T-cell (primary cell): ENCODE results near the gene MORN5. TPM values are rescaled to one million over a fixed set of nuclear protein-coding genes. Genes with fewer than 3 reads are reported as not detected.

Experiments
- ATAC-seq, 4 experiments: fragments of 200-7000 bp in 3 of 4; fragments of 150-1000 bp in 1 of 4; cut with Tn5 transposase; replicated peaks in 1 of 4; 1 replicate in 3 of 4; 2 replicates in 1 of 4; pipeline ENCODE4 v1.10.0; 2021; ENCODE audit warnings: moderate library complexity in 3 of 4, mild to moderate bottlenecking in 2 of 4, moderate number of reproducible peaks in 1 of 4
- CTCF ChIA-PET, 2 donors: fragments of 300-600 bp; sonication (Branson Sonifier 250); formaldehyde crosslinking; loops; one replicate each; lab custom pipeline; 2022; ENCODE audit warnings: antibody characterized with exemption in 2 of 2; lab: Charles Lee
- POLR2A ChIA-PET, 2 donors: fragments of 300-600 bp; sonication (Branson Sonifier 250); formaldehyde crosslinking; loops; one replicate each; lab custom pipeline; 2022; ENCODE audit warnings: antibody characterized with exemption in 2 of 2; lab: Charles Lee
- DNase-seq, 35 experiments: peaks; one replicate each; pipeline versions ENCODE4 v3.0.0 to v3.0.0-alpha.2; 2013 to 2023
- H3K27ac ChIP-seq: one replicate; pipeline ENCODE4 v1.5.1; 2013; ENCODE audit warnings: low read length
- H3K27me3 ChIP-seq, 2 experiments: replicated peaks in 1 of 2; 1 replicate in 1 of 2; 2 replicates in 1 of 2; pipeline versions ENCODE4 v1.6.1 to v1.7.0; 2013; ENCODE audit warnings: low read length in 1 of 2, mixed read lengths in 1 of 2; ENCODE audit not compliant: control insufficient read depth in 2 of 2, insufficient read depth in 2 of 2; ENCODE audit errors: extremely low read depth in 1 of 2
- H3K36me3 ChIP-seq, 2 donors: 1 replicate in 1 of 2; 2 replicates in 1 of 2; pipeline versions ENCODE4 v1.6.1 to v1.7.0; 2013; ENCODE audit warnings: low read length in 1 of 2; ENCODE audit not compliant: control insufficient read depth in 2 of 2, insufficient read depth in 1 of 2; ENCODE audit errors: extremely low read depth in 1 of 2
- H3K4me1 ChIP-seq, 2 experiments: 1 replicate in 1 of 2; 2 replicates in 1 of 2; pipeline versions ENCODE4 v1.6.1 to v1.7.0; 2013; ENCODE audit warnings: low read length in 2 of 2, mixed read lengths in 1 of 2; ENCODE audit not compliant: insufficient read depth in 2 of 2, control insufficient read depth in 1 of 2; ENCODE audit errors: extremely low read depth in 1 of 2
- H3K4me3 ChIP-seq, 2 donors: 1 replicate in 1 of 2; 2 replicates in 1 of 2; pipeline versions ENCODE4 v1.5.1 to v1.7.0; 2013; ENCODE audit warnings: mild to moderate bottlenecking in 2 of 2, low read length in 1 of 2, moderate library complexity in 1 of 2; ENCODE audit not compliant: control insufficient read depth in 1 of 2; ENCODE audit errors: extremely low read depth in 1 of 2
- H3K9me3 ChIP-seq: 2 replicates; pipeline ENCODE4 v1.7.0; 2013
- H3K27ac Mint-ChIP-seq, 2 donors: one replicate each; pipeline ENCODE4 v1.8.0; 2020 to 2021; ENCODE audit warnings: mild to moderate bottlenecking in 2 of 2, mixed read lengths in 2 of 2
- H3K27me3 Mint-ChIP-seq, 2 donors: one replicate each; pipeline ENCODE4 v1.8.0; 2021 to 2022; ENCODE audit warnings: mixed read lengths in 2 of 2
- H3K36me3 Mint-ChIP-seq: one replicate; pipeline ENCODE4 v1.8.0; 2021; ENCODE audit warnings: mixed read lengths
- H3K4me1 Mint-ChIP-seq, 3 donors: one replicate each; pipeline ENCODE4 v1.8.0; 2020 to 2022; ENCODE audit warnings: mixed read lengths in 3 of 3, mild to moderate bottlenecking in 1 of 3
- H3K4me3 Mint-ChIP-seq, 3 donors: one replicate each; pipeline ENCODE4 v1.8.0; 2020 to 2022; ENCODE audit warnings: mild to moderate bottlenecking in 3 of 3, mixed read lengths in 3 of 3, moderate library complexity in 3 of 3
- H3K9me3 Mint-ChIP-seq, 3 donors: one replicate each; pipeline ENCODE4 v1.8.0; 2020 to 2022; ENCODE audit warnings: mixed read lengths in 3 of 3
- WGBS: methylation state at CpG from one replicate; pipeline ENCODE4 v1.1.5; 2013; ENCODE audit warnings: missing lambda C conversion rate; ENCODE audit not compliant: insufficient coverage; 5-methylcytosine and 5-hydroxymethylcytosine counted together
- total RNA-seq, 35 experiments: library from RNA in 6 of 35; stranded (reverse) in 6 of 35; fragments of 120-200 nt in 1 of 35; gene quantifications; one replicate each; pipeline versions ENCODE4 v1.2.1 to v1.2.4 and lab custom pipeline; 2013 to 2026

MORN5 gene
- total RNA-seq, 5 donors from 2014 or later (not counting 1 experiment from before 2014, with no cell fraction given), result not detected

- Histone ChIP-seq H3K27me3 (peaks cover 0 to 5% of the 10 kb centered on the region in 2 experiments), H3K9me3 (no peaks in the 10 kb centered on the region), H3K4me1 (peaks cover 7 to 11% of the 10 kb centered on the region in 2 experiments), H3K4me3 (no peak overlapping the region), H3K36me3 (no peaks in the 10 kb centered on the region), H3K27ac (no peak overlapping the region)
- Mint-ChIP-seq H3K4me3 (no peak overlapping the region), H3K27me3 (peaks cover 18 to 29% of the 10 kb centered on the region in 2 donors), H3K27ac (no peak overlapping the region), H3K4me1 (peaks cover 22 to 30% (median 27%) of the 10 kb centered on the region in 3 donors), H3K9me3 (peaks cover 0 to 6% (median 0%) of the 10 kb centered on the region in 3 donors), H3K36me3 (peaks cover 2% of the 10 kb centered on the region)
- CTCF ChIA-PET, result no interaction called here
- POLR2A ChIA-PET, result no interaction called here
- ATAC-seq (no peak), DNase-seq (no peak)
Measured at GRCh38 chr9:122162415-122162814, 2.7 kb downstream of the MORN5 start.

GRCh38 chr9:122164286-122164685, 4.6 kb downstream of the MORN5 start:
- peaks cover 30 to 41% of the 10 kb centered on the region in 2 donors for H3K27me3 Mint-ChIP-seq
- POLR2A ChIA-PET, result no interaction called here
- WGBS, result 43% methylated on average over 2 of the region's 2 CpGs
- no peak overlapping the region for H3K4me3 Mint-ChIP-seq
- Histone ChIP-seq H3K27ac (no peak overlapping the region), H3K36me3 (no peaks in the 10 kb centered on the region), H3K4me1 (peaks cover 2 to 4% of the 10 kb centered on the region in 2 experiments), H3K9me3 (no peaks in the 10 kb centered on the region), H3K4me3 (no peak overlapping the region), H3K27me3 (peaks cover 0 to 9% of the 10 kb centered on the region in 2 experiments)
- peaks cover 7 to 14% (median 11%) of the 10 kb centered on the region in 3 donors for H3K4me1 Mint-ChIP-seq
- H3K36me3 Mint-ChIP-seq, result no peaks in the 10 kb centered on the region
- CTCF ChIA-PET, result no interaction called here
- peaks cover 0 to 6% (median 0%) of the 10 kb centered on the region in 3 donors for H3K9me3 Mint-ChIP-seq
- no peak overlapping the region for H3K27ac Mint-ChIP-seq
- ATAC-seq (no peak), DNase-seq (no peak)

- Mint-ChIP-seq H3K27me3 (peaks cover 42 to 50% of the 10 kb centered on the region in 2 donors), H3K27ac (no peak overlapping the region), H3K4me3 (no peak overlapping the region), H3K36me3 (no peaks in the 10 kb centered on the region), H3K9me3 (no peaks in the 10 kb centered on the region), H3K4me1 (no peaks in the 10 kb centered on the region)
- DNase-seq (no peak), ATAC-seq (no peak)
- H3K27me3 ChIP-seq, result peaks cover 0 to 25% of the 10 kb centered on the region in 2 experiments
- no peak overlapping the region for H3K27ac ChIP-seq
- WGBS, result no CpG with 5 or more reads among the region's 3 CpGs
- ChIA-PET CTCF (interaction anchor here in 1 of 2 donors (0.6 kb wide), 1 partner anchor 12 kb away, joined by 3 read pairs; no protein-coding TSS in a partner anchor), POLR2A (interaction anchor here in 1 of 2 donors (0.5 kb wide), 1 partner anchor 85 kb away, joined by 4 read pairs; no protein-coding TSS in a partner anchor)
- H3K36me3 ChIP-seq, result no peaks in the 10 kb centered on the region
- no peaks in the 10 kb centered on the region for H3K9me3 ChIP-seq
- no peak overlapping the region for H3K4me3 ChIP-seq
- H3K4me1 ChIP-seq, result no peaks in the 10 kb centered on the region
Measured at GRCh38 chr9:122168356-122168755, 8.6 kb downstream of the MORN5 start.

- H3K27ac ChIP-seq, result no peak overlapping the region
- H3K9me3 ChIP-seq, result no peaks in the 10 kb centered on the region
- no peak overlapping the region for H3K4me3 ChIP-seq
- H3K27me3 ChIP-seq, result peaks cover 0 to 34% of the 10 kb centered on the region in 2 experiments
- Mint-ChIP-seq H3K36me3 (no peaks in the 10 kb centered on the region), H3K27me3 (peaks cover 42 to 54% of the 10 kb centered on the region in 2 donors), H3K9me3 (no peaks in the 10 kb centered on the region), H3K27ac (no peak overlapping the region), H3K4me1 (no peaks in the 10 kb centered on the region), H3K4me3 (no peak overlapping the region)
- WGBS, result 88% methylated on average over 7 of the region's 7 CpGs
- H3K36me3 ChIP-seq, result no peaks in the 10 kb centered on the region
- POLR2A ChIA-PET, result interaction anchor here (0.6 kb wide), 2 partner anchors 25 to 305 kb away, joined by 4 read pairs; no protein-coding TSS in a partner anchor
- DNase-seq, result no peak
- CTCF ChIA-PET, result no interaction called here
- no peak for ATAC-seq
- H3K4me1 ChIP-seq, result no peaks in the 10 kb centered on the region
Measured at GRCh38 chr9:122172131-122172530, 12.4 kb downstream of the MORN5 start.

- Histone ChIP-seq H3K4me3 (no peak overlapping the region), H3K9me3 (no peaks in the 10 kb centered on the region), H3K4me1 (no peaks in the 10 kb centered on the region), H3K27me3 (peaks cover 0 to 32% of the 10 kb centered on the region in 2 experiments), H3K27ac (no peak overlapping the region), H3K36me3 (no peaks in the 10 kb centered on the region)
- ChIA-PET POLR2A (no interaction called here), CTCF (no interaction called here)
- peaks cover 35 to 47% of the 10 kb centered on the region in 2 donors for H3K27me3 Mint-ChIP-seq
- WGBS, result 90% methylated on average over 3 of the region's 3 CpGs
- no peak overlapping the region for H3K4me3 Mint-ChIP-seq
- H3K9me3 Mint-ChIP-seq, result no peaks in the 10 kb centered on the region
- ATAC-seq (no peak), DNase-seq (no peak)
- H3K36me3 Mint-ChIP-seq, result no peaks in the 10 kb centered on the region
- H3K27ac Mint-ChIP-seq, result peak overlapping the region in 1 of 2 donors; percentile 30
- H3K4me1 Mint-ChIP-seq, result no peaks in the 10 kb centered on the region
Measured at GRCh38 chr9:122173670-122174069, 14.0 kb downstream of the MORN5 start.

GRCh38 chr9:122176916-122177315, 17.2 kb downstream of the MORN5 start:
- Mint-ChIP-seq H3K27ac (no peak overlapping the region), H3K4me1 (no peaks in the 10 kb centered on the region), H3K9me3 (no peaks in the 10 kb centered on the region), H3K27me3 (peaks cover 28 to 34% of the 10 kb centered on the region in 2 donors), H3K36me3 (no peaks in the 10 kb centered on the region), H3K4me3 (no peak overlapping the region)
- no peaks in the 10 kb centered on the region for H3K36me3 ChIP-seq
- H3K4me3 ChIP-seq, result no peak overlapping the region
- H3K4me1 ChIP-seq, result no peaks in the 10 kb centered on the region
- H3K27ac ChIP-seq, result no peak overlapping the region
- no peak for ATAC-seq
- H3K9me3 ChIP-seq, result no peaks in the 10 kb centered on the region
- H3K27me3 ChIP-seq, result peaks cover 0 to 25% of the 10 kb centered on the region in 2 experiments
- ChIA-PET POLR2A (no interaction called here), CTCF (no interaction called here)
- DNase-seq, result no peak
- WGBS, result 100% methylated on average over 1 of the region's 2 CpGs
